Activated CD4-positive, alpha-beta memory T cell treated with anti-CD3 and anti-CD28 coated beads for 36 hours (primary cell): Measurements from ENCODE around the gene MAP4K3. TPM values are rescaled to one million over a fixed set of nuclear protein-coding genes. Genes with fewer than 3 reads are reported as not detected.

Experiments used
- CTCF ChIA-PET: fragments of 350-600 bp; sonication (Branson Sonifier 250); formaldehyde crosslinking; loops from one replicate; lab custom pipeline; 2021; ENCODE audit warnings: antibody characterized with exemption, inconsistent platforms; lab: Charles Lee
- POLR2A ChIA-PET: fragments of 350-600 bp; sonication (Branson Sonifier 250); formaldehyde crosslinking; loops from one replicate; lab custom pipeline; 2021; ENCODE audit warnings: antibody characterized with exemption; lab: Charles Lee
- DNase-seq: peaks from one replicate; pipeline ENCODE4 v3.0.0-alpha.2; 2020
- H3K27ac Mint-ChIP-seq: one replicate; pipeline ENCODE4 v1.8.0; 2021; ENCODE audit warnings: mixed read lengths
- H3K27me3 Mint-ChIP-seq: one replicate; pipeline ENCODE4 v1.8.0; 2021; ENCODE audit warnings: mixed read lengths
- H3K36me3 Mint-ChIP-seq: one replicate; pipeline ENCODE4 v1.8.0; 2021; ENCODE audit warnings: mixed read lengths
- H3K4me1 Mint-ChIP-seq: one replicate; pipeline ENCODE4 v1.8.0; 2021; ENCODE audit warnings: low read depth, mixed read lengths
- H3K4me3 Mint-ChIP-seq: one replicate; pipeline ENCODE4 v1.8.0; 2021; ENCODE audit warnings: mild to moderate bottlenecking, mixed read lengths
- H3K9me3 Mint-ChIP-seq: one replicate; pipeline ENCODE4 v1.8.0; 2021; ENCODE audit warnings: mixed read lengths
- intact Hi-C: fragments of 100-400 bp; cut with micrococcal nuclease; formaldehyde crosslinking; loops from one replicate; pipeline ENCODE4 v1.15.1; 2023
- total RNA-seq, 2 experiments: library from RNA; stranded (reverse); gene quantifications; one replicate each; pipeline ENCODE4 v1.2.3, GENCODE V29; 2021

Gene MAP4K3
- total RNA-seq, 2 experiments from 2014 or later: 9.9 to 10.1 TPM

GRCh38 chr2:39311469-39311868 is 125.6 kb downstream of the MAP4K3 start:
- H3K4me3 Mint-ChIP-seq: no peak overlapping the region
- no peaks in the 10 kb centered on the region for H3K27me3 Mint-ChIP-seq
- no peak overlapping the region for H3K27ac Mint-ChIP-seq
- POLR2A ChIA-PET: no interaction called here
- no peaks in the 10 kb centered on the region for H3K9me3 Mint-ChIP-seq
- no peak for DNase-seq
- CTCF ChIA-PET: interaction anchor here (1.1 kb wide), 1 partner anchor 418 kb away, joined by 3 read pairs; no protein-coding TSS in a partner anchor
- intact Hi-C loops: no loop called here
- H3K4me1 Mint-ChIP-seq: no peaks in the 10 kb centered on the region
- H3K36me3 Mint-ChIP-seq: peaks cover 8% of the 10 kb centered on the region

GRCh38 chr2:39308778-39309177 is 128.3 kb downstream of the MAP4K3 start:
- H3K9me3 Mint-ChIP-seq: no peaks in the 10 kb centered on the region
- H3K4me3 Mint-ChIP-seq: no peak overlapping the region
- H3K27ac Mint-ChIP-seq: no peak overlapping the region
- no peak for DNase-seq
- CTCF ChIA-PET: no interaction called here
- peaks cover 5% of the 10 kb centered on the region for H3K36me3 Mint-ChIP-seq
- intact Hi-C loops: no loop called here
- no peaks in the 10 kb centered on the region for H3K27me3 Mint-ChIP-seq
- POLR2A ChIA-PET: no interaction called here
- H3K4me1 Mint-ChIP-seq: no peaks in the 10 kb centered on the region

- Mint-ChIP-seq H3K4me3 (no peak overlapping the region), H3K36me3 (no peaks in the 10 kb centered on the region), H3K4me1 (no peaks in the 10 kb centered on the region), H3K27me3 (no peaks in the 10 kb centered on the region), H3K9me3 (no peaks in the 10 kb centered on the region), H3K27ac (no peak overlapping the region)
- intact Hi-C loops: no loop called here
- ChIA-PET POLR2A (no interaction called here), CTCF (no interaction called here)
- DNase-seq: no peak
Measured at GRCh38 chr2:39306626-39307025, 130.5 kb downstream of the MAP4K3 start.

GRCh38 chr2:39304729-39305128 is 132.4 kb downstream of the MAP4K3 start:
- POLR2A ChIA-PET: no interaction called here
- Mint-ChIP-seq H3K27me3 (no peaks in the 10 kb centered on the region), H3K4me1 (no peaks in the 10 kb centered on the region), H3K36me3 (no peaks in the 10 kb centered on the region), H3K9me3 (no peaks in the 10 kb centered on the region), H3K27ac (no peak overlapping the region), H3K4me3 (no peak overlapping the region)
- intact Hi-C loops: no loop called here
- CTCF ChIA-PET: no interaction called here
- DNase-seq: no peak

GRCh38 chr2:39304200-39304599 is 132.9 kb downstream of the MAP4K3 start:
- Mint-ChIP-seq H3K27me3 (no peaks in the 10 kb centered on the region), H3K4me3 (no peak overlapping the region)
- CTCF ChIA-PET: no interaction called here

GRCh38 chr2:39301352-39301751 is 135.7 kb downstream of the MAP4K3 start:
- H3K9me3 Mint-ChIP-seq: no peaks in the 10 kb centered on the region
- no peaks in the 10 kb centered on the region for H3K36me3 Mint-ChIP-seq
- CTCF ChIA-PET: no interaction called here
- intact Hi-C loops: no loop called here
- no peak for DNase-seq
- no peaks in the 10 kb centered on the region for H3K27me3 Mint-ChIP-seq
- POLR2A ChIA-PET: no interaction called here
- no peaks in the 10 kb centered on the region for H3K4me1 Mint-ChIP-seq
- no peak overlapping the region for H3K27ac Mint-ChIP-seq
- H3K4me3 Mint-ChIP-seq: no peak overlapping the region

More at GRCh38 chr2:39304200-39304599, 132.9 kb downstream of the MAP4K3 start:
- Mint-ChIP-seq H3K36me3 (no peaks in the 10 kb centered on the region), H3K4me1 (no peaks in the 10 kb centered on the region), H3K27ac (no peak overlapping the region), H3K9me3 (no peaks in the 10 kb centered on the region)
- POLR2A ChIA-PET: no interaction called here
- DNase-seq: no peak
- intact Hi-C loops: no loop called here

GRCh38 chr2:39300044-39300978 is 136.8 kb downstream of the MAP4K3 start:
- CTCF ChIA-PET: no interaction called here

GRCh38 chr2:39290433-39290832 is 146.7 kb downstream of the MAP4K3 start:
- Mint-ChIP-seq H3K4me3 (no peak overlapping the region), H3K9me3 (no peaks in the 10 kb centered on the region), H3K36me3 (peaks cover 19% of the 10 kb centered on the region), H3K4me1 (no peaks in the 10 kb centered on the region), H3K27ac (no peak overlapping the region), H3K27me3 (no peaks in the 10 kb centered on the region)
- ChIA-PET POLR2A (no interaction called here), CTCF (no interaction called here)
- no peak for DNase-seq
- intact Hi-C loops: no loop called here

More at GRCh38 chr2:39300044-39300978, 136.8 kb downstream of the MAP4K3 start:
- no peak overlapping the region for H3K4me3 Mint-ChIP-seq
- no peak overlapping the region for H3K27ac Mint-ChIP-seq
- no peaks in the 10 kb centered on the region for H3K36me3 Mint-ChIP-seq
- no peaks in the 10 kb centered on the region for H3K4me1 Mint-ChIP-seq
- intact Hi-C loops: no loop called here
- POLR2A ChIA-PET: no interaction called here
- no peaks in the 10 kb centered on the region for H3K9me3 Mint-ChIP-seq
- no peak for DNase-seq
- H3K27me3 Mint-ChIP-seq: no peaks in the 10 kb centered on the region

GRCh38 chr2:39289609-39290008 is 147.5 kb downstream of the MAP4K3 start:
- POLR2A ChIA-PET: no interaction called here
- Mint-ChIP-seq H3K27me3 (no peaks in the 10 kb centered on the region), H3K27ac (no peak overlapping the region), H3K4me1 (no peaks in the 10 kb centered on the region), H3K36me3 (peaks cover 19% of the 10 kb centered on the region), H3K9me3 (no peaks in the 10 kb centered on the region), H3K4me3 (no peak overlapping the region)
- CTCF ChIA-PET: no interaction called here
- DNase-seq: no peak
- intact Hi-C loops: no loop called here

GRCh38 chr2:39283561-39283960 is 153.5 kb downstream of the MAP4K3 start:
- POLR2A ChIA-PET: no interaction called here
- DNase-seq: no peak
- Mint-ChIP-seq H3K9me3 (no peaks in the 10 kb centered on the region), H3K27me3 (no peaks in the 10 kb centered on the region), H3K27ac (no peak overlapping the region), H3K36me3 (peaks cover 6% of the 10 kb centered on the region), H3K4me3 (no peak overlapping the region), H3K4me1 (no peaks in the 10 kb centered on the region)
- intact Hi-C loops: no loop called here
- CTCF ChIA-PET: no interaction called here

GRCh38 chr2:39281391-39281790 is 155.7 kb downstream of the MAP4K3 start:
- ChIA-PET CTCF (interaction anchor here (1.0 kb wide), 2 partner anchors 9 to 222 kb away, joined by 3 read pairs; no protein-coding TSS in a partner anchor), POLR2A (no interaction called here)

GRCh38 chr2:39275016-39275415 is 162.1 kb downstream of the MAP4K3 start:
- intact Hi-C loops: no loop called here
- Mint-ChIP-seq H3K4me1 (no peaks in the 10 kb centered on the region), H3K9me3 (no peaks in the 10 kb centered on the region), H3K4me3 (no peak overlapping the region), H3K27ac (no peak overlapping the region), H3K27me3 (no peaks in the 10 kb centered on the region), H3K36me3 (peaks cover 14% of the 10 kb centered on the region)
- POLR2A ChIA-PET: no interaction called here
- CTCF ChIA-PET: no interaction called here
- DNase-seq: no peak

More at GRCh38 chr2:39281391-39281790, 155.7 kb downstream of the MAP4K3 start:
- no peak for DNase-seq
- peaks cover 11% of the 10 kb centered on the region for H3K36me3 Mint-ChIP-seq
- no peaks in the 10 kb centered on the region for H3K9me3 Mint-ChIP-seq
- intact Hi-C loops: no loop called here
- H3K27ac Mint-ChIP-seq: no peak overlapping the region
- H3K4me1 Mint-ChIP-seq: no peaks in the 10 kb centered on the region
- H3K27me3 Mint-ChIP-seq: no peaks in the 10 kb centered on the region
- H3K4me3 Mint-ChIP-seq: no peak overlapping the region
